HEK293 (cell line): ENCODE measurements around the gene SLC39A11.

Experiments
- CTCF ChIP-seq: fragments of 450-650 bp; formaldehyde crosslinking; IDR thresholded peaks from 2 replicates; pipeline ENCODE4 v1.5.1; 2016; ENCODE audit warnings: missing biosample characterization, missing genetic modification characterization
- ZBTB10 ChIP-seq: fragments of 450-650 bp; formaldehyde crosslinking; IDR thresholded peaks from 2 replicates; pipeline ENCODE4 v1.5.1; 2016; ENCODE audit warnings: missing biosample characterization, missing genetic modification characterization

- no peak for TF ChIP-seq CTCF
- TF ChIP-seq ZBTB10 (tag by site-specific recombination), result no peak
Measured at GRCh38 chr17:72924196-72924595, 168.3 kb downstream of the SLC39A11 start.
